Measurements from ENCODE around the gene MICAL2.

The MICAL2 gene

DNA sequence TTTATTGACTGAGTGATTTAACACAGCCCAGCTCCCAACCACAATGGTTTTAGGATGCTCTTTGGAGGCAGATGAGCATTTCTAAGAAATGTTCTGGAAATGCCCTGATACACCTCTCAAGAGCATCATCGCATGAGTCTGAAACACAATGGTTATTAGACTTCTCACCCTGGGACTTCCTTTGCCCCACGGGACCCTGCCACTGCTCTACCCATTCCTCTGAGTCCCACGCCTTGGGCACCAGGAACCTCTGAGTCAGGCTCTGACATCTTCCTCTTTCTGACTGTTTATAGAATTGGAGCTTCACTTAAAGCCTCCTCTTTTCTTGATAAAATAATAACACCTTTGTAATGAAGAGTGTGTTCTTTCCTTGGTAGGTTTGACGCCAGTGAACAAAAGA is 181.4 kb downstream of the MICAL2 start:
- DNase-seq = no peak

DNA sequence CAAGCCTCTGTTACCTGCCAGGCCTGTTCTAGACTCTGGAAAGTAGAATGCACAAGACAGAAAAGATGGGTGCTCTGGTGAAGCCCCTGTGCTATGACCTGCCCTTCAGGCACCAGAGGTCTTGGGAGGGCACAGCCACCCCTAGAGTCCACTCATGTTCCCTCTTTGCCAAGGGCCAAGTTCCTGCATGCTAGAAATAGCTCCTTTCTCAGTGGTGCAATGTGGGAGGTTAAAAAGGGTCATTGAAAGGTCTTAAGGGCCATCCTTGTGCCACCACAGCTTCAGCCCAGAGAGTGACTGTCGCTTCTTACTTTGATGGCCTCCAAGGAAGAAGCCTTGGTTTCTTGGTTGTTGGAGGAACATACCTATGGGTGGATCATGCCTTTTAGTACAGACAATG is 182.4 kb downstream of the MICAL2 start:
- no peak for DNase-seq

DNA sequence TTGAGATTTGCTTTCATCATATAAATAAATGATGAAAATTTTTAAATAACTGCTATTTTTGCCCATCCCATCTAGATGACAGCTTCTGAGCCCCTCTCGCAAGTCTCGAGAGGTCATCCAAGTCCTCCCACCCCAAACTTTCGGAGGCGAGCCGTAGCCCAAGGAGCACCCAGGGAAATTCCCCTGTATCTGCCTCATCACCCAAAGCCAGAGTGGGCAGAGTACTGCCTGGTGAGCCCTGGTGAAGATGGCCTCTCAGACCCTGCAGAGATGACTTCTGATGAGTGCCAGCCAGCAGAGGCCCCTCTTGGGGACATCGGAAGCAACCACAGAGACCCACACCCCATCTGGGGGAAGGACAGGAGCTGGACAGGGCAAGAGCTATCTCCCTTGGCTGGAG is 183.1 kb downstream of the MICAL2 start:
- DNase-seq = no peak

- DNase-seq = no peak
Measured at GRCh38 chr11:12294613-12295012, 184.2 kb downstream of the MICAL2 start.

GRCh38 chr11:12295943-12296342 is 185.6 kb downstream of the MICAL2 start:
- no peak for DNase-seq

DNA sequence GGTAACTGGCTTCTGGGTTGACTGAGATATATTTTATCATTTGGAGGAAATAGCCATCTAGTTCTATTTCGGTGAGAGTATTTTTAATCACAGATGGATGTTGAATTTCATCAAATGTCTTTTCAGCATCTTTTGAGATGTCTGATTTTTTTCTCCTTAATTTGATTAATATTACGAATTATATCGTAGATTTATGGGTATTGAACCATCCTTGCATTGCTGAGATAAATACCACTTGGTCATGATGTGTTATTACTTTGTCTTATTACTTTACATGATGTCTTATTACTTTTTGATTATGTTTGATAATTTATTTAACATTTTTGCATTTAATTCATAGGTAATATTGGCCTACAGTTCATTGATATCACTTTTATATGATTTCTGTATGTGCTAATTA is 188.2 kb downstream of the MICAL2 start:
- DNase-seq = no peak

GRCh38 chr11:12301379-12301778 is 191.0 kb downstream of the MICAL2 start:
- no peak for DNase-seq

- DNase-seq = no peak
Measured at GRCh38 chr11:12303421-12304149, 193.2 kb downstream of the MICAL2 start.

GRCh38 chr11:12306830-12307229 is 196.4 kb downstream of the MICAL2 start:
- no peak for DNase-seq

GRCh38 chr11:12312132-12312531 is 201.7 kb downstream of the MICAL2 start:
- no peak for DNase-seq

Data from NCI-H1436 treated with DMSO at 0.1 percent for 48 hours (cell line).